ENCODE data around the gene PADI2. TPM values are rescaled to one million over a fixed set of nuclear protein-coding genes. Genes with fewer than 3 reads are reported as not detected.
A peak's percentile ranks its signal among the peaks of the same experiment; 100 is the strongest.

The PADI2 gene
- total RNA-seq, 2 donors from 2014 or later = 0.52 to 0.63 TPM

DNA sequence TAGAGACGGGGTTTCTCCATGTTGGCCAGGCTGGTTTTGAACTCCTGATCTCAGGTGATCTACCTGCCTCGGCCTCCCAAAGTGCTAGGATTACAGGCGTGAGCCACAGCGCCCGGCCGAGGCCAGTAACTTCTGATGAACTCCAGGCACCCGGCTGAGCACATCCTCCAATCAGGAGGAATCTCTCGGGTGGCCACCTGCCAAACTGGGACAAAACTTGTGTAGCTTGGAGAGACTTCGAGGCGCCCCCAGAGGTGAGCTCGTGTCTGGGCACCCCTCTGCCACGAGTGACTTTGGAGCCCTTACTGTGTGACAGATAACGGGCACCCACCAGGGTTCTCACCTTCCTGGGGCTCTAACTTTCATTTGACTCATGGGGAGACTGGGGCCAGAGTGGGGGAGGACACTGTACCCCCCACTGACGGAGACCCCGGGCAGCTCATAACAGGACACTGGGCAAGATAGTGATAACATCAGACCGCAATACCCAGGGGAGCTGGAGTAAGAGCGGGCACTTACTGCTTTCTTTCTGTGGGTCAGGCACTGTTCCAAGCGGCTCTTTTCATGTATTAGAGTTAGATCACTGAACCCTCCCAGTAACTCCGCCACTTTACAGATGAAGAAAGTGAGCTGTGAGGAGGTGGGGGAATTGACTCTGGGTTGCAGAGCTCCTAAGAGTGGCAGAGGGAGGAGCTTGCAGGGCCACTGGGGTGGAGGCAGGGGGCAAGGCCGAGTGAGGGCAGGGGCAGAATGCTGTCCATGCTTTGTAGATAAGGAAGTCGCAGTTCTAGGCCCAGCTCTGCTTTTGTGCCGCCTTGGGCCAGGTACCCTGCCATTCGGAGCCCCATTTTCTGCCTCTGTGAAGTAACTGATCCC lies 1.9 kb upstream of the PADI2 start:
- TF ChIP-seq, protein P1, sequence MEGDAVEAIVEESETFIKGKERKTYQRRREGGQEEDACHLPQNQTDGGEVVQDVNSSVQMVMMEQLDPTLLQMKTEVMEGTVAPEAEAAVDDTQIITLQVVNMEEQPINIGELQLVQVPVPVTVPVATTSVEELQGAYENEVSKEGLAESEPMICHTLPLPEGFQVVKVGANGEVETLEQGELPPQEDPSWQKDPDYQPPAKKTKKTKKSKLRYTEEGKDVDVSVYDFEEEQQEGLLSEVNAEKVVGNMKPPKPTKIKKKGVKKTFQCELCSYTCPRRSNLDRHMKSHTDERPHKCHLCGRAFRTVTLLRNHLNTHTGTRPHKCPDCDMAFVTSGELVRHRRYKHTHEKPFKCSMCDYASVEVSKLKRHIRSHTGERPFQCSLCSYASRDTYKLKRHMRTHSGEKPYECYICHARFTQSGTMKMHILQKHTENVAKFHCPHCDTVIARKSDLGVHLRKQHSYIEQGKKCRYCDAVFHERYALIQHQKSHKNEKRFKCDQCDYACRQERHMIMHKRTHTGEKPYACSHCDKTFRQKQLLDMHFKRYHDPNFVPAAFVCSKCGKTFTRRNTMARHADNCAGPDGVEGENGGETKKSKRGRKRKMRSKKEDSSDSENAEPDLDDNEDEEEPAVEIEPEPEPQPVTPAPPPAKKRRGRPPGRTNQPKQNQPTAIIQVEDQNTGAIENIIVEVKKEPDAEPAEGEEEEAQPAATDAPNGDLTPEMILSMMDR (IDR thresholded peaks at IDR 0.05) = no peak
- Histone ChIP-seq H3K27me3 (peaks cover 6 to 18% of the 10 kb centered on the region in 2 donors), H3K9me3 (no peaks in the 10 kb centered on the region), H3K4me3 (no peak overlapping the region), H3K36me3 (no peaks in the 10 kb centered on the region), H3K27ac (no peak overlapping the region), H3K4me1 (peaks cover 0 to 23% of the 10 kb centered on the region in 2 donors)
- DNase-seq (ENCODE audit: low spot score) = no peak

DNA sequence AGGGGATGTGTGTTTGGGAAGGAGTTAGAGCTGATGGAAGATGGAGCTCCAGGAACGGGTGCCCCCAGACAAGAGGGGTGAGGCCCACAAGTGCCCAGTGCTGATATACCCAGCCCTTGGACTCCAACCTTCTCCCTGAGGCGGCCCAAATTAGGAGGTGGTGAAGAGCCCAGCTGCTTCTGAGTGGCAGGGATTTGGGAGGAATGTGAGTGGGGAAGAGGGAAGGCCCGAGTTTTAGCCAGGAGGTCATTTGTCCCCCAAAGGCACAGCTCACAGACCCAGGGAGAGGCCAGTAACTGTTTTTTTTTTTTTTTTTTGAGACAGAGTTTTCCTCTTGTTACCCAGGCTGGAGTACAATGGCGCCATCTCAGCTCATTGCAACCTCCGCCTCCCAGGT lies 1.2 kb upstream of the PADI2 start:
- Histone ChIP-seq H3K27me3 (peaks cover 6 to 18% of the 10 kb centered on the region in 2 donors), H3K27ac (no peak overlapping the region), H3K4me3 (no peak overlapping the region), H3K4me1 (peaks cover 0 to 20% of the 10 kb centered on the region in 2 donors), H3K36me3 (no peaks in the 10 kb centered on the region), H3K9me3 (no peaks in the 10 kb centered on the region)
- TF ChIP-seq, protein P1 (IDR thresholded peaks at IDR 0.05) = no peak
- no peak for DNase-seq (ENCODE audit: low spot score)

DNA sequence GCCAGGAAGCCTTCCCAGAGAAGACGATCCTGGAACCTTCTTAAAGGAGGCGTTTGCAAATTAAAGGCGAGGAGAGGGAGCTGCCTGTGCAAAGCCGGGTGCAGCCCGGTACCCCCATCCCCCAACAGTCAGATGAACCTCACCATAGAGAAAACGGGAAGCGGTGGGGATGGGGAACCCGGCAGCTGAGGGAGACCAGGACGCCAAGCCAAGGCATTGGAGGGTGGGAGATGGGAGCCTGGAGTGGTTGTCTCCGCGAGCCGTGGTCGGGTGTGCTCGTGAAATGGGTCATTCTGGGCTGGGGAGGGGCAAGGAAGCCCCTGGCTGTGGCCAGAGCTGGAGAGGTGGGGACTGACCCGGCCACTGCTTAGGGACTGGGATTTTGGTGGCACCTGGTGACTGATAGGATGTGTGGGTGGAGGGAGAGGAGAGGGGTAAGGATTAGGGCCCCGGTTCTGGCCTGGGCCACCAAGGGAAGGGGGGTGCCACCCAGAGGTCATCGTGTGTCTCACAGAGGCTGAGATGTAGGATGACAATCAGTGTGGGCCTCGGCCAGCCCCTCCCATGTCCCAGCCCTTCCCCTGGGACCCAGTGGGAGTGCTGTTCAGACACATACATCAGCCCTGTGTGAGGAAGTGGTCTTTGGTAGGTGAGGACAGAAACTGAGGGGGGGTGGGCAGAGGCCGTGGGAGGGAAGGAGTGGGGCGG lies 676 bp upstream of the PADI2 start:
- Histone ChIP-seq H3K4me3 (peak overlapping the region; percentile 21 to 45), H3K4me1 (peaks cover 0 to 20% of the 10 kb centered on the region in 2 donors), H3K27ac (peak overlapping the region in 1 of 2 donors; percentile 10), H3K9me3 (no peaks in the 10 kb centered on the region), H3K27me3 (peaks cover 6 to 18% of the 10 kb centered on the region in 2 donors), H3K36me3 (no peaks in the 10 kb centered on the region)
- DNase-seq (ENCODE audit: low spot score) = no peak
- TF ChIP-seq, protein P1 (IDR thresholded peaks at IDR 0.05) = no peak

DNA sequence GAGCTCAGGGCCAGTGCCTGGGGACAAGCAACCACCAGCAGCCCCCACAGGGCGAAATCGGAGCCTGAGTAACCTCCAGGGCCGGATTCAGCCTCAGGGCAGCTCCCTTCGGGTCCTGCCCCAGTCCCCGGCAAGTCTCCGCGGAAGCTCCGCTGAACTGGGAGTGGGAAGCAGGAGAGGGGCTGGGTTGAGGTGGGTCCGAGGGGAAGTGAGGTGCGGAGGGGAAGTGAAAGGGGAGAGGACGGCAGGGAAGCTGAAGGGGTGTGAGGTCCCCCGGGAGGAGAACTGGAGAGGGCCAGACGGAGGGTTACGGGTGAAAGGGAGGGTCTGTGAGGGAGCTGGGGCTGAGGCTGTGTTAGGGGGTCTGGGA lies 560 bp downstream of the PADI2 start:
- Histone ChIP-seq H3K4me1 (peaks cover 0 to 20% of the 10 kb centered on the region in 2 donors), H3K27ac (no peak overlapping the region), H3K36me3 (no peaks in the 10 kb centered on the region), H3K4me3 (peak overlapping the region in 1 of 2 donors; percentile 45), H3K27me3 (peaks cover 6 to 18% of the 10 kb centered on the region in 2 donors), H3K9me3 (no peaks in the 10 kb centered on the region)
- no peak for DNase-seq (ENCODE audit: low spot score)
- TF ChIP-seq, protein P1 (IDR thresholded peaks at IDR 0.05) = no peak

DNA sequence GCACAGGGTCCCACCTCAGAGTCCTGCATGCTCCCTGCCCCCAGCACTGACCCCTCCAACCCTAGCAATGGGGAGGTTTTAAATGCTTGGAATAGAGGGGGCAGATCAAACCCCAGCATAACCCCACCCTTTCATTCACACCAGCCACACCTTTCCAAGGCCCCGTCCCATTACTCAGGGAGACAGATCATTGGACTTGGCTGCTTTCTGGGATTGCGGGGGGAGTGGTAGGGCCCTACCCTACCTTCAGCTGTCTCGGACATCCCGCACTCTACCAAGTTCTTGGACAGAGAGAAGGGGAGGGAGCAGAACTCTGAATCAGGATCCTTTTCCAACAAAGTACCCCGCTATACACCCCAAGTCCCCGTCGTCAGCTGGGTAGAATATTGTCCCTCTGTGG lies 983 bp downstream of the PADI2 start:
- Histone ChIP-seq H3K4me1 (peaks cover 0 to 20% of the 10 kb centered on the region in 2 donors), H3K27ac (no peak overlapping the region), H3K4me3 (peak overlapping the region in 1 of 2 donors; percentile 45), H3K36me3 (no peaks in the 10 kb centered on the region), H3K27me3 (peaks cover 6 to 18% of the 10 kb centered on the region in 2 donors), H3K9me3 (no peaks in the 10 kb centered on the region)
- no peak for DNase-seq (ENCODE audit: low spot score)
- TF ChIP-seq, protein P1 (IDR thresholded peaks at IDR 0.05) = no peak
